GM18517 (cell line): ENCODE measurements around the gene UNC13D.
"Not testable (repeated sequence)": the region's sequence is repeated elsewhere in the genome, so short reads cannot be mapped to it uniquely, and the experiment has no call there.

Experiments used
- ATAC-seq: cut with Tn5 transposase; IDR thresholded peaks from one replicate; pipeline ENCODE4 v1.9.1; 2021; ENCODE audit warnings: mild to moderate bottlenecking, moderate library complexity; ENCODE audit not compliant: unreplicated experiment

UNC13D gene

DNA sequence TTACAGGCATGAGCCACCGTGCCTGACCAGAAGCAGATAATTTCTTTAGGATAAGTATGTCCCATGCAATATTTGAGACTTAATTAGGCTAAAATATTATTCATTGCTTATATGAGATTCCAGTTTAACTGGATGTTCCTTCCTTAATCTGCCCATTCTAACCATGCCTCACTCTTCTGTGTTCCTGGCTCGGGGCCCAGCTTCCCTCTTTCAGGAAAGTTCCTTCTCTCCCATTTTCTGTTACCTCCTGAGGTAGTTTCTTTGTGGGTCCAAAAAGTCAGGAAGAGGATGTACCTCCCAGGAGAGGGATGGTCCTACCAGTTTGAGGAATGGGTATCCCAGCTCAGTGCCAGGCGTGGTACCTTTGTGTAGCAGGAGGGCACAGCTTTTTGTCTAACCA is 36.3 kb downstream of the UNC13D start:
- ATAC-seq, result no peak

DNA sequence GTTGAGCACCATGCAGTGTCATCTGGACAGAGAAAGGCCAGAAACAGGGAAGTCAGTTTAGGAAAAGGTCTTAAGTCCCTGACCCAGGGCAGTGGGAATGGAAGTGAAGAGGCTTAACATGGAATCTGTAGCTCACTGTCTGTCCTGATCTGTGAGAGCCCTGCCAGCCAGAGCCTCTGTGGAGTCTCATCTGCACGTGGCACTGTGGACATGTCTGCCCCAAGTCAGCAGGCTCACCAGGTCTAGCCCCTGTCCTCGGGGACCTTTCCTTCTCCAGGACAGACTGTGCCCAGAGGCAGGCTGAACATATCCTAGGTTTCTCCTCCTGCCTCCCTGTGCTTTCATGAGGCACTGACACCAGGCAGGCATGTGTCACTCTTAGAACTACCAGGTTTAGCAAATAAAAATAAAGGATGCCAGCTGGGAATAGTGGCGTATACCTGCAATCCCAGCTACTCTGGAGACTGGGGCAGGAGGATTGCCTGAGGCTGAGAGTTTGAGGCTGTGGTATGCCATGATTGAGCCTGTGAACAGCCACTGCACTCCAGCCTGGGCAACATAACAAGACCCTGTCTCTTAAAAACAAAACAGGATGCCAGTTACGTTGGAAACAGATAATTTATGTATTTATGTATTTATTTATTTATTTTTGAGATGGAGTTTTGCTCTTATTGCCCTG is 37.2 kb downstream of the UNC13D start:
- ATAC-seq, result no peak

DNA sequence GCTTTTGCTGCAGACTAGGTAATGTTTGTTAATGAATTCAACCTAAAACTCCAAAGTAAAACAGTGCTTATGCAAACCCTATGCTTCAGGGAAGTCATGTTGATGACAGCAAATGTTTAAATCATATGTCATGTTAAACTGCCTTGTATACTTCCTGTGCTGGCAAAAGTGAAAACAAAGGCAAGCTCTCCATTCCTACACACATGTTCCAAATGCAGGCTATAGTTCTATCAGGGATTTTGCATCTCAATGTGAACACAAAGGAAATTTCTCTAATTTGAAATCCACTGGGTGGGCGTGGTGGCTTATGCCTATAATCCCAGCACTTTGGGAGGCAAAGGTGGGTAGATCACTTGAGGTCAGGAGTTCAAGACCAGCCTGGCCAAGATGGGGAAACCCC is 40.3 kb downstream of the UNC13D start:
- no peak for ATAC-seq

DNA sequence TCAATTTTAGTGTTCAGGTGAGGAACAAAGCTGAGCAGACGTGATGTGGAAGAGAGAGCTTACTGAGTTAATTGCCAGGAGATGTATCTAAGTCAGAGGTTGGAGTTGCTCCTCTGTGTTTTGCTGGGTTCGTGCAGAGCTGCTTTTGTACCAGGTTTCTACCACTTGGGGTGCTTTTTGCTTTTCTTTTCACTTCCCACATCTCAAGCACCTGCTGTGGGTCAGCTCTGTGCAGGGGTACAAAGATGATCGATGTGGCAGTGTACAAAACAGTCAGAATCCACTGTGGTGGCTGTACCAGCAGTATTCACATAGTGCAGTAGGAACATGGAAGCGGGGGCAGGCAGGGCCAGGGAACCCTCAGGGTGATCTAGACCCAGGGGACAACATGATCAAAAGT is 44.8 kb downstream of the UNC13D start:
- no peak for ATAC-seq

DNA sequence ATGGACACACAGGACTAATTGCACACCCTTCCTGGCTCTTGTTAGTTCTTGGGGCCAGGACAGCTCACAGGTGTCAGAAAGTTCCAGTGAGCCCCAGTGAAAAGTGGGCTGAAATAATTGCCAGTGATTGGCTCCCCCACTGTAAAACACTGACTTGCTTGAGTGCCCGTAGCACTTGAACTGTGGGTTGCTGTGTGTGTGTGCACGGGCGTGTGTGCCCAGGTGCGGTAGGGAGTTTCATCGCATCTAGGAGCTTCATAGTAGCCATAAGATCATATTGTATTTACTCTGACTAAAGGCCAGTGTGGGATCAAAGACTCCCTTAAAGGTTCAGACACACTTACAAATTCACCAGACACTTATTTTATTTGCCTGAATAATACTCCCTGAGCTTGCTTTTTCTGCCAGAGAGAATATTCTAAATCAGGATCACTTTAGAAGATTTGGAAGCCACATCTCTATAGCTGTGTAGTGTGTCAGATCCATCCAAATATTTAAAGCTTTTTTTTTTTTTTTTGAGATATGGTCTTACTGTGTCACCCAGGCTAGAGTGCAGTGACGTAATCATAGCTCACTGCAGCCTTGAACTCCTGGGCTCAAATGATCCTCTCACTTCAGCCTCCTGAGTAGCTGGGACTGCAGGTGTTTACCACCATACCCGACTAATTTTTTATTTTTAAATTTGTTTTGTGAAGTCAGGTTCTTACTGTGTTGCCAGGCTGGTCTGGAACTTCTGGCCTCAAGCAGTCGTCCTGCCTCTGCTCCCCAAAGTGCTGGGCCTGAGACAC is 48.2 kb downstream of the UNC13D start:
- no peak for ATAC-seq

DNA sequence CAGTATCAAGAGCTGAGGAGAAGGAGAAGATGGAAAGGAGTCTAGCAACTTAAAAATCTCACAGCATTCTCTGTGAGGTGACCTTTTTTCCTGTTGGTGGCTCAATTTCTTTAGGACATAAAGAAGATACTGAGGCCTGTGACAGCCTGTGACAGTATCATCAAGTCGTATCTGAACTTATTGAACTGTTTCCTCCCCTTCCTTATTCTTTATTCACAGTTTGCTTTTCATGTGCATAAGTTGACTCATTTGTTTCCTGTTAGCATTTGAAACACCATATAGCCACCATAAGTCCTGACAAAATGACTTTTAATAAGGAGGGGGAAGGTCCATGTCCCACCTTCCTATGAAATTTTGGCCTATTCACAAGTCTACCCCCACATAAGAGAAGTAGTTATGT is 50.7 kb downstream of the UNC13D start:
- no peak for ATAC-seq

DNA sequence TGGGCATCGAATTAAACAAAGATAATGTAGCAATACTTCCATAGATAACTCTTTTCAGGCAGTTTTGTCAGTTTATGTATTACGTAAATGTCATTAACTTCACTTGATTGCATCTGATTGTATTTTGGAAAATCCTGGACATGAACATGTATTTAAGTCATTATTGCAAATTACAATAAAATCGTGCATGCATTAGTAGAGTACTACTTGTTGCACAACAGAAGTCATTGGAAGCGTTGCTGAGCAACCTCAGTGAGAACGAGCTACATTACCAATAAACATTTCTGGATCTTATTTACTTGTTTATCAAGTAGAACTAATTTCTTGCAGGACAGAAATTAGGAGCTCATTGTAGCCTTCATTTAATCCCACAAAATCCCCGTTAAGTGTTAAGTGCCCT is 53.0 kb downstream of the UNC13D start:
- no peak for ATAC-seq

DNA sequence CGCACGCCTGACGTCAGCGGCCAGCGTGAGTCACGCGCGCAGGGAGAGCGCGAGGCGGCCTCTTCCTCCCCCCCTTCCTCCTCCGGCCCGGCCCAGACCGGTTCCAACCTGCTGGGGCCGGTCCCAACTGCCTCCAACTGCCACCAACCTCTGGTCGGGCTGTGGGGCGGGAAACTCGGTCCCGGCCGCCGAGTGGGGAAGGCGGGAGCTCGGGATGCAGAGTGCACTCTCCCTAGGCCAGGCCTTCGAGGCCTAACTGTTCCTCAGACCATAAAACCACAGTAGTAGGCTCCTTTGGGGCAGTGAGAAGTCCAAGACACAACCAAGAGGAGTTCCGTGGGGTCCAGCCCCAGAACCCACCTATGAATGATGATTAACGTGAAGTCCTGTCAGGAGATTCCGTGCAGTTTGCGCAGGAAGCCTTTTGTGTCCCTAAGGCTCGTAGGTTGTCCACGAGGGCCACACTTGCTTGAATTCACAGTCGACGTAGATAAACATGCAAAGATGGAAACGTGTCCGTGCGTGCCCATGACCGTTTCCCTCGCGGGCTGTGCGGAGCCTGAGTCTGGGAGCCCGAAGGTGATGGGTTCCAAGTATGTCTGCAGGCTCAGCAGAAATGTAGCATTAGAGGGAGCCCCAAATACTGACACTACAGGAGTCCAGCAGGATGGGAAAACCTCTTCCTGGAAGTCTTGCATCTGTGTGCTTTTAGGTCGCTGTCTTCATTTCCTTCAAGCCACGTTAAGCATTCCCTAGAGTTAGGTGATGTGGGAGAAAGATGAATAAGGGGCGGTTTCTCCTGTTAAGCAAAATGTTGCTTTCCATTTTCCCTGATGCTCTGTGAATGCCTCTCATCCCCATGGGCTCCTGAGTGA is 59.0 kb downstream of the UNC13D start:
- peak; percentile 44 for ATAC-seq

DNA sequence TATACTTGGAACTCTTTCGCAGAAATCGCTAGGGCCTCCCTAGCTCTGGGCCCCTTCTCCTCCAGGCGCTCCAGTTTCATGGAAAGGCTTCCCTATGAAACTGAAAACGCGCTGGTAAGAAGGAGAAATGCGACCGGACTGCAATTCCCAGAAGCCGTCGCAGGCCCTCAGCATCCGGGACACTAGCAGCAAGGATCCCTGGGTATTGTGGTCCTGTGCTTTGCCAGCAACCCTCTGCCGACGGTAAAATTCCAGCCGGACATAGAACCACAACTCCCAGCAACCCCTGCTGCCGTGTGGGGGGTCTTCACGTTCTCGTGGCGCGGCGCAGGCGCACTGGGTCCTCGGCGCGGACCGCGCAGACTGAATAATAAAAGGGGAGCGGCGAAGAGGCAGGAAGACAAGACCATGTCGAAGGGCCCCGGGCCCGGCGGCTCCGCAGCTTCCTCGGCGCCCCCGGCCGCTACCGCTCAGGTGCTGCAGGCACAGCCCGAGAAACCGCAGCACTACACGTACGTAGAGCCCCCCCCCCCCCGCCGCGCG is 59.7 kb downstream of the UNC13D start, which contains the start of gene UNK:
Gene UNK, plus strand, starts transcription at position 334 of the 543 bp plus-strand sequence. Its CDS starts 75 bp downstream, at position 409.
- peak; percentile 52 for ATAC-seq

DNA sequence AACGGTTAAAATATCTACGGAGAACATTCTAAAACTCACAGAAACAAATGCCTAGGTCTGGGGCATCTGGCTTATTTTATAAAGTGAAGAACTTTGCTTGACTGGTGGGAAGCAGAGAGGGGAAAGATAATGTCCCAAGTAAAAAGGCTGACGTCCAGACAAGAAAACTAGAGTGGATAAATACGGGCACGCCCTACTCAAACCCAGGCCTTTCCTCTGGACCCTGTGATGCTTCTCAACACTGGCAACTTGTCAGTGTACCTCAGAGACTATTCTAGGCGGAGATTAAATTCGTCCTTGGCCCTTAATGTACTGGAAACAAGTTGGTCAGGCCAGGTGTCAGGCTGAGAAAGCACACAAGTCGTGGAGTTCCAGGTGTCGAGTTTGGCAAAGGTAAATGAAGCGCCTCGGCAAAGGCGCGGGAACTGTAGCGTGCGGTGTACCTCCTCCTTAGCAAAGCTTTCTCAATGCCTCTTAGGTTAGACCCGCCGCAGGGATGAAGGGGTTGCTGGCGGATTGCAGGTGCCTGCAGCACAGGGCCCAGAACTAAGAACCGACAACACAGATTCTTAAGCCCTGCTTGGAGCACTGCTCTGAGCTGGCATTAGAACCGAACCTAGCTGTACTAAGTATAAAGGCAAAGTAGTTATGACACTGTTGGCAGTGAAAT is 60.3 kb downstream of the UNC13D start:
- ATAC-seq, result peak; percentile 2

DNA sequence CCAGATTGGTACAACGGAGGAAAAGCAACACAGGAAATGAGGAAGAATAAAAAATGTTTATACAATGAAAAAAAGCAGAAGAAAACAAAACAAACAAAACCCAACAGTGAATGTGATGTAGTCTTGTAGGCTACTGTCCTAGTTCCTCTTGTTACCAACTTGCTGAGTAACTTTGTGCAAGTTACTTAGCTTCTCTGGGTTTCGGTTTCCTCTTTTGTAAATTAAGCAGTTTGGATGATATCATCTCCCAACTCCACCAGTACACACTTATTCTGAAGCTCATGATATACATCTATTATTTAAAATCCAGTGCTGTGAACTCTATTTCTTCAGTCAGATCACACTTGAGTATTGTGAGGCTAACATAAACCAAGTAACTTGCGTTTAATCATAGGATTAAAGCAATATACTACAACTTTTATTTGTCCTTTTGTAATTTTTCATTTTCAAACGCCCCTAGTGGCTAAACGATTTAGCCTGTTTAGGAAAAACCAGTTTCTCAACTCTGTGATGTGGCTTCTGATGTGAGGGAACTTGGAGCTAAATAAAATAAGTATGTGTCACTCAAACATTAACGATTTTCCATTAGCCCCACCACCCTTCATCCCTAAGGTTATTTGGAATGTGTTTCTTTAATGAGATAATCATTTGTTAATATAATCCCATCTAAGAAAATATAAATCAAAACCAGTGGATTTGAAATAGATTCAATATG is 61.0 kb downstream of the UNC13D start:
- no peak for ATAC-seq

DNA sequence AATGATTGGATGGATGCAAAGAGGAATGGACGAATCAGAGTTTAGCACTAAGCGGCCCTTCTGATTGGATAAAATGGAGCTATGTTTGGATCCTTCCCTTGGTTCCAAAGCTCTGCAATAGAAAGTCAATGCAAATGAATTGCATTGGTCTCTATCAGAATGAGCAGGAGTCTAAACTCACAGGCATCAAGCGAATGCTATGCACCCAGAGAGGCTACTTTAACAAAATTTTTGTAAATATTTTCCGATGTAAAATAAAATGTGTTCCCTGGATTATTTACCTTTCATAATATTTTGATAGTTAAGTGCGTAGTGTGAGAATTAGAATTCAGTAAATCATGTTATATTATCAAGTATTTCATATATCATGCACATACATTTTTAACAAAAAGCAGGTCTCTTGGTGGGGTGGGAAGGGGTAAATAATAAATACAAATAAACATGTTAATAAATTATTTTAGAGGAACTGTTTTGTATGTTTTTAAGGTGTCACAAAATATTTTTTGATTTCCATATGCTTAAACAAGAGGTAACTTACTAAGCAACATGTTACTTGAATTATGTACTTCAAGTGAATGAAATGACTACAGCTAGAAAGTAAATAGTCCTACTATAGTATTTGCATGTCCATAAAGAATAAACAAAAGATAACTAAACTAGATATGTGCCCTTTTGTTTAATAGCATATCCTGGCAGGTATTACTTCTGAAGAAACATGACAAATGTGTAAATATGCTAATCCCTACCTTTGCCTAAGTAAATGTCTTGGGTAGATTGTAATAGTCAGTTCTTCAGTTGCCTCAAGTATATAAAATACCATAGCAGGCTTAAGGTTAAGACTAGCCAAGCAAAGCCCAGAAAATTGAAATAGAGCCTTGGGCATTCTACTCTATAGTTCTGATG is 64.0 kb downstream of the UNC13D start:
- no peak for ATAC-seq

DNA sequence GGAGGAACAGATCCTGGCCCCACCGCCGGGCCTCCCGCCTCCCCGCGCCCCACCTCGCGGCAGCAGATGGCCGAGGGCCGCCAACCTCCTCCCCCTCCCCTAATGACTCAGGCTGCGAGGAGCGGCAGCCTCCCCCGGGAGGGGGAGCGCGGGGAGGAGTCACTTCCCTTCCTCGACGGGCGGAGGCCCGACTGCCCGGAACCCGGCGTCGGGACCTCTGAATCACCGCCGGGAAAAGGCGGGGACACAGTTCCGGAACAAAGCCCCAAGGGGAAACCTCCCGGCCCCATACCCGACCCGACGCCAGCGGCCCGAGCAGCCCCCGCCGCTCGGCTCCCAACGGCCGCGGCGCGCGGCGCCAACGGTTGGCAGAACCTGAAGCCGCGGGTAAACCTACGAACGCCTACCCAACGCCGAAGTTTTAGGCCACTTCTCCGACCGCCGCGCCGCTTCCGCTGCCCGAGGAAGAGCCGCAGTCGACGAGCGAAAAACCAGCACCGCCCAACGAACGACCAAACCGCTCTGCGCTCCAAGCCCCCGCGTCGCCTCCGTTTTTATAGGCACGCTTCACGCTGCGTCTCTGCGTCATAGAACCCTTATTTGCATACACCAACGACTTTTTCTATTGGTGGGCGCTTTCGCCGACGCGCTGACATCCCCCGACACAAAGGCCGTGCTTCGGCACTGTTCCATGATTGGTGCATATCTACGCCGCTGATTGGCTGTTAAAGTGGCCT is 64.8 kb downstream of the UNC13D start:
- ATAC-seq, result peak; percentile 75

DNA sequence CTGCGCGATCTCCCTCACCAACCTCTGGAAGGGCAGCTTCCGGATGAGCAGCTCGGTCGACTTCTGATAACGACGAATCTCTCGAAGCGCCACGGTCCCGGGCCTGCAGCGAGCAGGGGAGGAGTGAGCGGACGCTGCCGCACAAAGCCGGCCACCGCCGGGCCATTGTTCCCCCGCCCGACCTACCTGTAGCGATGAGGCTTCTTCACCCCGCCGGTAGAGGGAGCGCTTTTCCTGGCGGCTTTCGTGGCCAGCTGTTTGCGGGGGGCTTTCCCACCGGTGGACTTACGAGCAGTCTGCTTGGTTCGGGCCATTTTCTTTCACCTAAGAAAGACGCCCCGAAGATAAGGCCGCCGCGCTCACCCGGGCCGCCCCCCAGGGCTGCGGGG is 65.3 kb downstream of the UNC13D start:
- ATAC-seq, result no peak

DNA sequence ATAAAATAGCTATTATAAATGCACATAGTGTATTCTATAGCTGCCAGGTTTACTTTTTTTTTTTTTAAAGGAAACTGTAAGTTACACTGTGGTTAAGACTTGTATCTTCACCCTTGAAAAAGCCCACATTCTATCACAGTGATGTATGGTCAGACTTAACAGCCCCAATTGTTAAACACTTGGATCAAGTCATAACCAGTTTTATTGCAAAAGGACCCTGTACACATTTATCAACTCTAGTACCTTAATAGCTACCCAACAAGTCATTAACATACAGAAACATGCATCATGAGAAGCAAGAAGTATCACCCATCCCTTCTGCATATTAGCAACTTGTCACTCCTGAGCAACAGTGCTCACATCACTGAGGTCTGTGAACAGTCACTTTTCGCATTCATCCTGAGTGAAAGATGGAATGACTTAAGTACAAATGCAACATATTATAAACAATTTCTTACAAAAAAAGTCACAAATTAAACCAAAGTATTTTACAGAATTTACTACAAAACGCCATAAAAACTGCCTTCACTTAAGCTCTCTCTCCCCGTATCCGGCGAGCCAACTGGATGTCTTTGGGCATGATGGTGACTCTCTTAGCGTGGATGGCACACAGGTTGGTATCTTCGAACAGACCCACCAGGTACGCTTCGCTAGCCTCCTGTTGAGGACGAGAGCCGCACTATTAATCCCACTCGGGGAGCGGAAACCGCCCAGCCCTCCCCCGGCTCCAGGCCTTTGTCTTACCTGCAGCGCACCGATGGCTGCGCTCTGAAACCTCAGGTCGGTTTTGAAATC is 65.9 kb downstream of the UNC13D start:
- ATAC-seq, result not testable (repeated sequence)

DNA sequence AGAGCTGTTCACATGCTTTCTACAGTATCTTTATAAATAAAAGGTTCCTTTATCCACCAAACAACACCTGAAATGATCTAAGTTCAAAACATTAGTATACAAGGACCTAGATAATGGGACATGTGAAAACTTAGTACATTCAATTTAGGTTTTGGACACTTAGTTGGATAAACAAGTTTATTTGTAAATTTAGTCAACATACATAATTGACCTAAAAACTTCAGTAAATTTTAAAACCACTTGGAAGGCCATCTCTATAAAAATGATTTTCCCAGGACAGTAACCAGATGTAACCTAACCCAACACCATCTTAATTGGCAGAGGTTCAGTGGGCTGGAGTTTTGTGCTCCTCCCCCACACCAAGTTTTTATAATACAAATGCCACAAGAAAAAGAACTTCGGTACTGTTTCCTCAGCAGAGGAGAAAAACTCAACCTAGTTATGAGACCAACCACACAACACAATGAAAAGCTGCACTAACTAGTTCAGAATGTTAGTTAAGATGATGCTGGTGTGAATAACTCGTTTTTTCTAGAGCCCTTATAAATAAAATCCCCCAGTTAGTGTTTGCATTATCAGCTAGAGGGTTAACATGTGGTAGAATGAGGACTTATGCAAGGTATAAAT is 66.8 kb downstream of the UNC13D start:
- ATAC-seq, result no peak
